GM23338 (cell line): ENCODE results near the gene RCBTB1. TPM values are rescaled to one million over a fixed set of nuclear protein-coding genes. Genes with fewer than 3 reads are reported as not detected.

Source experiments
- CREB1 ChIP-seq: fragments of 250-450 bp; sonication (Bioruptor Pico); IDR thresholded peaks from 2 replicates; pipeline ENCODE4 v1.5.0; 2020; ENCODE audit warnings: low read depth, mild to moderate bottlenecking, moderate library complexity
- CTCF ChIP-seq, 2 experiments: fragments of 200-600 bp in 1 of 2; sonication (generic) in 1 of 2; conservative IDR thresholded peaks; 2 replicates each; pipeline versions ENCODE4 v1.5.1 to v1.6.1; 2016 to 2017; ENCODE audit warnings: antibody characterized with exemption in 2 of 2, low read depth in 2 of 2, mild to moderate bottlenecking in 2 of 2, moderate library complexity in 1 of 2
- ETS1 ChIP-seq: IDR thresholded peaks from 2 replicates; pipeline ENCODE4 v1.6.1; 2016; ENCODE audit warnings: antibody characterized with exemption
- EZH2 ChIP-seq: fragments of 200-600 bp; sonication (generic); IDR thresholded peaks from one replicate; pipeline ENCODE4 v1.8.0; 2017; ENCODE audit warnings: antibody characterized with exemption, mild to moderate bottlenecking, low read depth; ENCODE audit not compliant: unreplicated experiment
- EZH2phosphoT487 ChIP-seq: fragments of 200-600 bp; sonication (generic); IDR thresholded peaks from one replicate; pipeline ENCODE4 v1.8.1; 2018; ENCODE audit warnings: antibody characterized with exemption; ENCODE audit not compliant: unreplicated experiment
- NANOG ChIP-seq: IDR thresholded peaks from 2 replicates; pipeline ENCODE4 v1.6.1; 2016; ENCODE audit warnings: antibody characterized with exemption, borderline replicate concordance
- POLR2AphosphoS5 ChIP-seq: IDR thresholded peaks from 2 replicates; pipeline ENCODE4 v1.6.1; 2016; ENCODE audit warnings: antibody characterized with exemption, low read depth
- ZNF331 ChIP-seq: fragments of 250-450 bp; sonication (Bioruptor Pico); IDR thresholded peaks from 2 replicates; pipeline ENCODE4 v1.5.0; 2020; ENCODE audit warnings: low read depth, mild to moderate bottlenecking, moderate library complexity
- ZNF462 ChIP-seq: fragments of 250-450 bp; sonication (Bioruptor Pico); IDR thresholded peaks from 2 replicates; pipeline ENCODE4 v1.5.0; 2020; ENCODE audit warnings: mild to moderate bottlenecking, moderate library complexity
- polyA plus RNA-seq: library from polyadenylated mRNA; unstranded; fragments of >200 nt; fragmentation: Nextera tagmentation; extraction: Ambion mirVana; gene quantifications from 2 replicates; pipeline ENCODE4 v1.2.1, GENCODE V29; 2016
- total RNA-seq: library from RNA; depleted of rRNA; stranded (reverse); fragments of >200 nt; shearing (Covaris generic); gene quantifications from 2 replicates; pipeline ENCODE4 v1.2.3, GENCODE V29; 2014

The RCBTB1 gene
- total and polyA plus RNA-seq, 2 experiments from 2014 or later, result 10.8 to 33.5 TPM

GRCh38 chr13:49533011-49533410, 52.3 kb downstream of the RCBTB1 start (continued):
- TF ChIP-seq ZNF462 (CRISPR knock-in tag) (no peak), EZH2phosphoT487 (no peak), CREB1 (CRISPR knock-in tag) (no peak), EZH2 (no peak), POLR2AphosphoS5 (no peak), ZNF331 (no peak), ETS1 (no peak), NANOG (no peak), CTCF (conservative IDR thresholded peaks at IDR 0.05; ENCODE audit: low read depth in 2 of 2) (no peak)
